GM12873 (cell line): Measurements from ENCODE around the gene CCSER1.

ENCODE experiments used
- TF ChIP-seq, protein P1 (sequence below): IDR thresholded peaks from 2 replicates; pipeline ENCODE4 v1.5.1; 2012; ENCODE audit warnings: low read depth, mild to moderate bottlenecking, moderate library complexity, low read length, control low read depth; ENCODE audit not compliant: insufficient read depth; ENCODE audit errors: missing control alignments

The CCSER1 gene

DNA sequence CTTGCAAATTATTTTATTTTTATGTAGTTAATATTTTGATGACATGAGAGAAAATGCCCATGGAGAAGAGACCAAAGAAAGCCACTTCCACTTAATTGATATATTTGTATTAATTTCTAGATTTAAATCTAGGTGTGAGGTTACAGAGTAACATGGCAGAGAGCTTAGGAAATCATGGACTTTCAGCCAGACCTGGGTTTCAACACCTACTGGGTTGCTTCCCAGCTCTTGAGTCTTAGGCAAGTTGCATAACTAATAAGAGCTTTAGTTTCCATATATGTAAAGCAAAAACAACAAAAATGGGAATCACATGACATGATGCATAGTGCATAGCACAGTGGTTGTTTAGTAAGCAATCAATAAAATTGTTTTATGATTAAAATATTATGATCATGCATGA is 413.3 kb downstream of the CCSER1 start:
- TF ChIP-seq, protein P1, sequence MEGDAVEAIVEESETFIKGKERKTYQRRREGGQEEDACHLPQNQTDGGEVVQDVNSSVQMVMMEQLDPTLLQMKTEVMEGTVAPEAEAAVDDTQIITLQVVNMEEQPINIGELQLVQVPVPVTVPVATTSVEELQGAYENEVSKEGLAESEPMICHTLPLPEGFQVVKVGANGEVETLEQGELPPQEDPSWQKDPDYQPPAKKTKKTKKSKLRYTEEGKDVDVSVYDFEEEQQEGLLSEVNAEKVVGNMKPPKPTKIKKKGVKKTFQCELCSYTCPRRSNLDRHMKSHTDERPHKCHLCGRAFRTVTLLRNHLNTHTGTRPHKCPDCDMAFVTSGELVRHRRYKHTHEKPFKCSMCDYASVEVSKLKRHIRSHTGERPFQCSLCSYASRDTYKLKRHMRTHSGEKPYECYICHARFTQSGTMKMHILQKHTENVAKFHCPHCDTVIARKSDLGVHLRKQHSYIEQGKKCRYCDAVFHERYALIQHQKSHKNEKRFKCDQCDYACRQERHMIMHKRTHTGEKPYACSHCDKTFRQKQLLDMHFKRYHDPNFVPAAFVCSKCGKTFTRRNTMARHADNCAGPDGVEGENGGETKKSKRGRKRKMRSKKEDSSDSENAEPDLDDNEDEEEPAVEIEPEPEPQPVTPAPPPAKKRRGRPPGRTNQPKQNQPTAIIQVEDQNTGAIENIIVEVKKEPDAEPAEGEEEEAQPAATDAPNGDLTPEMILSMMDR: no peak

DNA sequence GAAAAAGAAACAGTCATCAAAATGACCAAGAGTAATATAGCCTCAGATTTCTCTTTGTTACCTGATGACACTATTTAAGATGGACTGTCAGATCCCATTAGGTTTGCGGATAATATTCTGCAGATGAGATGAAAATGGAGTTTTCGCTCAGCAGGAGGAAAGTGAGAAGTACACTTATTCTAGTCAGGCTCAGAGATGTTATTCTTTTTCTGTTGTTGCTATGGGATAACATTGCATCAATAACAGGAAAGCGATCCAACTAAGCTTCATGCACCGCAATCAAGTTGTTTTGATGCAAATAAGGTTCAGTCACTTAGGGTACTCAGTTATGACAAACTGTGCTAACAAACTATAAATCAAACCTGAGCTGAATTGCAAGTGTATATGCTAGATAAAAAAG is 415.0 kb downstream of the CCSER1 start:
- TF ChIP-seq, protein P1: no peak

DNA sequence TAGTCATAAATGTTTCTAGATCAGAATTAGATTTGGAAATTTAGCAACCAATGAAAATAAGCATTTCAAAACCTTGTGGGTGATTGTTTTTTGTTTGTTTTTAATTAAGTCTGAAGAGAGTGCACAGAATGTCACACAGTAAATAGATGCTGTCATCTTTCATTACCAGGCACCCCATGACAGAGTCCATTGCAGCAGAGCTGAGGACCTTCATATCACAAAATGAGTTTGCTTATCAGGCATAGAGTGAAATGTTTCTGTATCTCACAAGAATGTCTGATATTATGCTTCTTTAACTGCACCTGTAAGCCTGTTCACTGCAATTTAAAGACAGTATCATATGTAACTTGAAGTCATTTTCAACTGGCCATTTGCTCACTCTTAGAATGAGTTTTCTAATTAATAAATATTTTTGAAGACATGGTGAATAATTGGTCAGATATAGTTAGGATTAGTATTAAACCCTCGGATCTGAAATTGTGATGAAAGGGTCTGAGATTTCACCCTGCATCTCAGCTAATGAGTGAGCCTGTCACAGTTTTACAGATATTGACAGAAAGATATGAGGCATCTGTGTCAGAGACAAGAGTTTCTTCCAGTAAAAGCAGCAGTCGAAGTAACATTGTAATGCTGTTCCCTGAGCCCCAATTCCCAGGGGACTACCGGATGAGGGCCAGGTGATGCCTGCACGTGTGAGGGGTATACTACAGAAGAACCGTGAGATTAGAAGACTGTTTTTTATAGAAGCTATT is 416.4 kb downstream of the CCSER1 start:
- TF ChIP-seq, protein P1: no peak

DNA sequence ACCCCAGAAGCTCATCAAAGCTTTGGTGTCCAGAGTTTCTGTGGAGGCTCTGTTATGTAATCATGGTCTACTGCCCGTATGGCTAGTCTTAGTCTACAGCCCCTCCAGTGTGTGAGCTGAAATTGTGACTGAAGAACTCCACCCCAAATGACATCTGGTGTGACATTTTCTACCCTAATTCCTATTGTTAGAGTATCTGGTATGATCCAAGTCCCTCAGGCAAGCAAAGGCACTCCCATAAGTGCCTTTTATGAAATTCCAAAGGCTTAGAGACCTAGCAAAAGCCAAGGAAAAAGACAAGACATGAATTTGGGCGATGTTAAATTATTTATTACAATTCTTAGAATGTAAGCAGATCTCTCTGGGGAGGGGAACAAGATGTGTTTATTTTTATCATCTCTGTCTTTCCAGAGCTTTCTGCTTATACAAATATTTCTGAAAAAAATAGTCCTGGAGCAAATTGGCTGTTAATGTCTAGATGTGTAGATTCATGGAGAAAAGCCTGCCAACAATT is 417.4 kb downstream of the CCSER1 start:
- TF ChIP-seq, protein P1: no peak

DNA sequence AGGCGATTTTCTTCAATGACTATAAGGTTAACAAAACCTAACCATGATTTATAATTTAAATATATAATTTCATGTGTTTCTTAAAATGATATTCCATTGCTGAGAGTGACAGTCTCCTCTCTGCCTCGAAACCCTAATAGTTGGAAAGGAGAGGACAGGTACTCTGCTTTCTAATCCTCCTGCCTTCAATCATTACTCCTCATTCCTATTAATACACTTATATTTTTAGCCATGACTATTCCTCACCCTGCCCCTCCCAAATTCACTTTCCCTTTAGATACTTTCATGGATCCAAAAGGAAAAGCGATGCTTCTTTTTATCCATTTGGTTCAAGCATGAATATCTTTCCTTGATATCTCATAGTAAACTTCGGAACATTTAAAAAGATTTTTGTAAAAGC is 418.2 kb downstream of the CCSER1 start:
- TF ChIP-seq, protein P1: no peak

DNA sequence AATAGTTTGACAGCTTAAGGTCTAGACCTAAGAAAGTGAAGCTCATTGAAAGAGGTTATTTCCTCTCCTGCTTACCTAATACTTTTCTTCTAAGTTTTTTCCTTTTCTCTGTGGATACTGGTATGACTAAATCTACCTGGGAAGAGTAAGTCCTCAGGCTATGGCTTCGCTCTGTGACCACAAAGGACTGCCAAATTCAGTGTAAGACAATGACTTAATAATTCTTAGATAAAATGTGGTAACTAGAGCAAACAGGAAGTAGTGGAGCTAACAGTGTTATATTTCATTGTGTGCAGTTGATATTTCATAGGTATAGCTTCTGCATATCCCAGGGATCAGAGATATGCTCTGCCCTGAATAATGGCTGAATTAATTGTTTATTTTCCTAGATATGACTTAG is 418.9 kb downstream of the CCSER1 start:
- TF ChIP-seq, protein P1: no peak

DNA sequence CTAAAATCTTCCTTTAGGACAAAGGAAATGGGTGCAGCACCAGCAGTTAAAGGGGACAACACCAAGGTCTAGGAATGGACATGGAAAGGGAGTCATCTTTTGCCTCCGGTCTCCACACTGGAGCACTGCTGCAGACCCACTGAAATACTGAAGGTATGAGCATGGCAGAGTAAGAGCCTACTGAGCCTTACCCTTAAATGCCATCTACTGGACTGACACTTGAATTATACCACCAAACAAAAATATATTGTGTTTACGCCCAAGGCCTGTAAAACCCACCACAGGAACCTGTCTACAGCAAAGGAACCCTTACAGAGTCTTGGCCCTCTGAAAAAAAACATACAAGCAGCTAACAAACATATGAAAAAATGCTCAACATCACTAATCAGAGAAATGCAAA is 443.4 kb downstream of the CCSER1 start:
- TF ChIP-seq, protein P1: no peak
